HEK293T (cell line): ENCODE data around the gene IDI2.

ENCODE experiments used
- CTCF ChIA-PET: fragments of 350-600 bp; formaldehyde crosslinking; extraction: SDS; loops from one replicate; lab custom pipeline; 2021; ENCODE audit warnings: antibody characterized with exemption, inconsistent platforms; lab: Yijun Ruan, JAX
- POLR2A ChIA-PET: fragments of 350-600 bp; formaldehyde crosslinking; extraction: SDS; loops from one replicate; lab custom pipeline; 2020; ENCODE audit warnings: antibody characterized with exemption, inconsistent platforms; lab: Yijun Ruan, JAX
- DNase-seq: peaks from one replicate; pipeline ENCODE4 v3.0.0; 2012; ENCODE audit warnings: mixed read lengths; ENCODE audit errors: extremely low spot score
- ARNT ChIP-seq: fragments of 450-650 bp; IDR thresholded peaks from 2 replicates; pipeline ENCODE4 v1.6.1; 2017; ENCODE audit warnings: mild to moderate bottlenecking
- BHLHE40 ChIP-seq: fragments of 450-650 bp; IDR thresholded peaks from 2 replicates; pipeline ENCODE4 v1.6.1; 2016; ENCODE audit warnings: mild to moderate bottlenecking, moderate library complexity, borderline replicate concordance
- CTBP1 ChIP-seq: fragments of 450-650 bp; IDR thresholded peaks from 2 replicates; pipeline ENCODE4 v1.6.1; 2016; ENCODE audit warnings: borderline replicate concordance
- ELF4 ChIP-seq: fragments of 450-650 bp; IDR thresholded peaks from 2 replicates; pipeline ENCODE4 v1.6.1; 2017; ENCODE audit warnings: antibody characterized with exemption
- FOXA1 ChIP-seq: fragments of 450-650 bp; IDR thresholded peaks from 2 replicates; pipeline ENCODE4 v1.6.1; 2016; ENCODE audit warnings: mild to moderate bottlenecking
- FOXK2 ChIP-seq: fragments of 450-650 bp; IDR thresholded peaks from 2 replicates; pipeline ENCODE4 v1.6.1; 2016; ENCODE audit warnings: mild to moderate bottlenecking
- FOXM1 ChIP-seq: fragments of 450-650 bp; IDR thresholded peaks from 2 replicates; pipeline ENCODE4 v1.6.1; 2017; ENCODE audit warnings: mild to moderate bottlenecking, borderline replicate concordance
- HDGF ChIP-seq: fragments of 450-650 bp; IDR thresholded peaks from 2 replicates; pipeline ENCODE4 v1.6.1; 2017; ENCODE audit warnings: antibody characterized with exemption, borderline replicate concordance
- L3MBTL2 ChIP-seq: fragments of 450-650 bp; conservative IDR thresholded peaks from 2 replicates; pipeline ENCODE4 v1.6.1; 2016; ENCODE audit warnings: mild to moderate bottlenecking
- LEF1 ChIP-seq: fragments of 450-650 bp; IDR thresholded peaks from 2 replicates; pipeline ENCODE4 v1.6.1; 2017; ENCODE audit warnings: mild to moderate bottlenecking, borderline replicate concordance
- NFRKB ChIP-seq: fragments of 450-650 bp; IDR thresholded peaks from 2 replicates; pipeline ENCODE4 v1.6.1; 2016; ENCODE audit warnings: mild to moderate bottlenecking, moderate library complexity
- PKNOX1 ChIP-seq: fragments of 450-650 bp; IDR thresholded peaks from 2 replicates; pipeline ENCODE4 v1.6.1; 2016
- SP1 ChIP-seq: fragments of 450-650 bp; IDR thresholded peaks from 2 replicates; pipeline ENCODE4 v1.6.1; 2017
- SUZ12 ChIP-seq: fragments of 450-650 bp; IDR thresholded peaks from 2 replicates; pipeline ENCODE4 v1.6.1; 2016; ENCODE audit warnings: mild to moderate bottlenecking
- TARDBP ChIP-seq: fragments of 450-650 bp; IDR thresholded peaks from 2 replicates; pipeline ENCODE4 v1.6.1; 2016
- ZNF384 ChIP-seq: fragments of 450-650 bp; IDR thresholded peaks from 2 replicates; pipeline ENCODE4 v1.6.1; 2016

Gene IDI2

GRCh38 chr10:1006573-1006972 lies 19.1 kb downstream of the IDI2 start:
- TF ChIP-seq PKNOX1 (no peak), TARDBP (no peak), BHLHE40 (no peak), FOXA1 (no peak), L3MBTL2 (no peak), HDGF (no peak), NFRKB (no peak)
- CTCF ChIA-PET = no interaction called here
- POLR2A ChIA-PET = no interaction called here
- DNase-seq = no peak

- CTCF ChIA-PET = interaction anchor here (0.7 kb wide), 1 partner anchor 66 kb away, joined by 4 read pairs; no protein-coding TSS in a partner anchor
- POLR2A ChIA-PET = interaction anchor here (1.1 to 1.4 kb wide), 2 partner anchors 11 to 16 kb away, joined by 3 to 5 read pairs; partner anchors contain the start of gene GTPBP4
- DNase-seq = no peak
- no peak for TF ChIP-seq ELF4
- no peak for TF ChIP-seq FOXK2
- no peak for TF ChIP-seq TARDBP
- no peak for TF ChIP-seq L3MBTL2
- no peak for TF ChIP-seq NFRKB
- TF ChIP-seq SUZ12 = no peak
Measured at GRCh38 chr10:1003884-1004670, 21.6 kb downstream of the IDI2 start.

- no peak for DNase-seq
- TF ChIP-seq ELF4 = no peak
- TF ChIP-seq BHLHE40 = no peak
- TF ChIP-seq TARDBP = no peak
- no peak for TF ChIP-seq FOXA1
- no peak for TF ChIP-seq NFRKB
- TF ChIP-seq CTBP1 = no peak
- no peak for TF ChIP-seq FOXM1
- TF ChIP-seq FOXK2 = no peak
- TF ChIP-seq L3MBTL2 = no peak
- TF ChIP-seq ZNF384 = no peak
- no peak for TF ChIP-seq LEF1
- TF ChIP-seq SUZ12 = no peak
- no peak for TF ChIP-seq PKNOX1
- no peak for TF ChIP-seq HDGF
- TF ChIP-seq SP1 = no peak
- TF ChIP-seq ARNT = no peak
- CTCF ChIA-PET = no interaction called here
- POLR2A ChIA-PET = interaction anchor here (1.0 kb wide), 1 partner anchor 14 kb away, joined by 3 read pairs; the partner anchor contains the start of gene GTPBP4
Measured at GRCh38 chr10:1002425-1003006, 23.1 kb downstream of the IDI2 start.

- POLR2A ChIA-PET = interaction anchor here (2.4 kb wide), 1 partner anchor 9 kb away, joined by 10 read pairs; the partner anchor contains the start of gene GTPBP4
- no peak for DNase-seq
- TF ChIP-seq ELF4 = no peak
- TF ChIP-seq CTBP1 = no peak
- no peak for TF ChIP-seq ARNT
- no peak for TF ChIP-seq FOXK2
- no peak for TF ChIP-seq PKNOX1
- TF ChIP-seq L3MBTL2 = no peak
- no peak for TF ChIP-seq ZNF384
- no peak for TF ChIP-seq TARDBP
- no peak for TF ChIP-seq BHLHE40
- no peak for TF ChIP-seq HDGF
- TF ChIP-seq SP1 = no peak
- no peak for TF ChIP-seq LEF1
- no peak for TF ChIP-seq FOXM1
- no peak for TF ChIP-seq NFRKB
- no peak for TF ChIP-seq FOXA1
- no peak for TF ChIP-seq SUZ12
- CTCF ChIA-PET = no interaction called here
Measured at GRCh38 chr10:997266-998022, 28.2 kb downstream of the IDI2 start.

GRCh38 chr10:996031-996430 lies 29.6 kb downstream of the IDI2 start:
- DNase-seq = no peak
- ChIA-PET POLR2A (no interaction called here), CTCF (no interaction called here)
- TF ChIP-seq HDGF (no peak), ARNT (no peak), FOXA1 (no peak), SP1 (no peak), FOXK2 (no peak)

- CTCF ChIA-PET = no interaction called here
- TF ChIP-seq FOXK2 (no peak), BHLHE40 (no peak), NFRKB (no peak), CTBP1 (no peak), PKNOX1 (no peak), LEF1 (no peak), ZNF384 (no peak), SUZ12 (no peak), HDGF (no peak), FOXM1 (no peak), SP1 (no peak), ARNT (no peak), ELF4 (no peak), TARDBP (no peak), L3MBTL2 (no peak), FOXA1 (no peak)
- no peak for DNase-seq
- POLR2A ChIA-PET = no interaction called here
Measured at GRCh38 chr10:995559-995926, 30.1 kb downstream of the IDI2 start.
